Ureter (tissue), 1 donor: ENCODE data around the gene ASCC2. TPM values are rescaled to one million over a fixed set of nuclear protein-coding genes. Genes with fewer than 3 reads are reported as not detected.
A peak's percentile ranks its signal among the peaks of the same experiment; 100 is the strongest.

Experiments
- DNase-seq: peaks from one replicate; pipeline ENCODE4 v3.0.0-alpha.2; 2020; ENCODE audit warnings: low spot score
- total RNA-seq: library from RNA; stranded (reverse); gene quantifications from one replicate; pipeline ENCODE4 v1.2.4, GENCODE V29; 2023
- donor health status: DM: yes; HTN: yes; CAD: no.

The ASCC2 gene
- total RNA-seq, 1 donor from 2014 or later: 147 TPM

GRCh38 chr22:29816980-29817379, 21.1 kb downstream of the ASCC2 start:
- DNase-seq: peak; percentile 61

GRCh38 chr22:29816539-29816938, 21.5 kb downstream of the ASCC2 start:
- DNase-seq: no peak

GRCh38 chr22:29816128-29816527, 21.9 kb downstream of the ASCC2 start:
- no peak for DNase-seq

GRCh38 chr22:29815580-29815979, 22.5 kb downstream of the ASCC2 start:
- no peak for DNase-seq

- DNase-seq: no peak
These were observed 24.1 kb downstream of the ASCC2 start for GRCh38 chr22:29814003-29814402.

- DNase-seq: no peak
These were observed 24.5 kb downstream of the ASCC2 start for GRCh38 chr22:29813563-29813962.

- DNase-seq: no peak
These were observed 24.9 kb downstream of the ASCC2 start for GRCh38 chr22:29813126-29813525.

GRCh38 chr22:29811377-29811776, 26.7 kb downstream of the ASCC2 start:
- no peak for DNase-seq

- DNase-seq: no peak
These were observed 27.9 kb downstream of the ASCC2 start for GRCh38 chr22:29810216-29810615.

- DNase-seq: no peak
These were observed 31.9 kb downstream of the ASCC2 start for GRCh38 chr22:29806196-29806595.

- DNase-seq: peak; percentile 59
These were observed 33.1 kb downstream of the ASCC2 start for GRCh38 chr22:29804985-29805384.

GRCh38 chr22:29803190-29803589, 34.9 kb downstream of the ASCC2 start:
- DNase-seq: no peak

- DNase-seq: no peak
These were observed 36.3 kb downstream of the ASCC2 start for GRCh38 chr22:29801796-29802195.

GRCh38 chr22:29801153-29801552, 36.9 kb downstream of the ASCC2 start:
- DNase-seq: no peak

- DNase-seq: peak; percentile 94
These were observed 38.8 kb downstream of the ASCC2 start for GRCh38 chr22:29799217-29799680.

- DNase-seq: no peak
These were observed 39.3 kb downstream of the ASCC2 start for GRCh38 chr22:29798801-29799200.

GRCh38 chr22:29798318-29798717, 39.8 kb downstream of the ASCC2 start:
- DNase-seq: no peak

GRCh38 chr22:29797351-29797750, 40.7 kb downstream of the ASCC2 start:
- no peak for DNase-seq

GRCh38 chr22:29795663-29796062, 42.4 kb downstream of the ASCC2 start:
- no peak for DNase-seq

GRCh38 chr22:29793396-29793795, 44.7 kb downstream of the ASCC2 start:
- DNase-seq: no peak

GRCh38 chr22:29790061-29790460, 48.0 kb downstream of the ASCC2 start:
- DNase-seq: no peak

- DNase-seq: no peak
These were observed 49.5 kb downstream of the ASCC2 start for GRCh38 chr22:29788339-29789279.

- DNase-seq: no peak
These were observed 50.6 kb downstream of the ASCC2 start for GRCh38 chr22:29787371-29787980.
